SK-MEL-5 (cell line): ENCODE measurements around the gene KCNH1. TPM values are rescaled to one million over a fixed set of nuclear protein-coding genes. Genes with fewer than 3 reads are reported as not detected.

Source experiments
- DNase-seq: peaks from one replicate; pipeline ENCODE4 v3.0.0-alpha.2; 2016; ENCODE audit warnings: low read depth, low spot score
- in situ Hi-C: cut with HindIII; loops from 2 replicates; pipeline ENCODE4 v1.10.0; 2016; ENCODE audit warnings: low sequenced_read_pairs, high pct_unique_total_duplicates, low pct_unique_long_range_greater_than_20kb
- total RNA-seq: library from RNA; depleted of rRNA; stranded (reverse); fragments of >200 nt; shearing (Covaris generic); gene quantifications from 2 replicates; pipeline ENCODE4 v1.2.3, GENCODE V29; 2014

Gene KCNH1
- total RNA-seq, 1 experiment from 2014 or later, result 8.0 TPM

DNA sequence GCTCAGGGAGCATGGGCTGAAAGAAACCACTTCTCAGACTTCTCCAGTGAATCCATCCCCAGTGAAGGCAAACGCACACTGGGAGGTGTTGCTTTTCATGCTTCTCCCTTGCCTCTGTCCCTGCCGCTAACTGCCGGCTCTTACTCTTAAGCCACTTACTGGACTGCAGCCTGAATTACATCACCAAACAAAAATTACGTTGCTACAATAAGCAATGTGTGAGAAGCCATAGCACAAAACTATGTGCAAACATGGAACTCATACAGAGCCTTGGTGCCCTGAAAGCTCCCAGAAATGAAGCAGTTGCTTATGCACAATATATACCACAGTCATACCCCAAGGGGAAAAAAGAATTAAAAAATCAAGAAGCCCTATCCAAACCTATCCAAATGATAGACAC is 375.2 kb downstream of the KCNH1 start:
- no peak for DNase-seq
- in situ Hi-C loops, result no loop called here

DNA sequence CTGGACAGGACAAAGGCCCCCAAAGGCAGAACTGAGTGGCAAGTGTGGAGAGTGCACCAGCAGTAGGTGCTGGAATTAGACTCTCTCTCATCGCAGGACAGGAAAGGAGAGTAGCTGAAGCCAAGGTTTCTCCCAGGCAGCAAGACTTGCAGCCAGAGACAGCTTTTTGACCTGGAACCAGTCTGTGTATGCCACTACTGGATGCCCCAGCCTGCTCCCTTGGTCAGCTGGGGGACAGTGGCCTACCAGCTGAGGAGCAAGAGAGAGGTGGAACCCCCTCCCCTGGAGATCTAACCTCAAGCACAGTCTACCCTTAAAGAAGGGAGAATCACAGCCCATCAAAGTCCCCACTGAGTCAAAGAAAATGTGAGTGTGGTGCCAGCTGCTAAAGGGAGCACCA is 375.7 kb downstream of the KCNH1 start:
- in situ Hi-C loops, result no loop called here
- DNase-seq, result no peak

GRCh38 chr1:210757677-210758076 is 376.3 kb downstream of the KCNH1 start:
- in situ Hi-C loops, result no loop called here
- DNase-seq, result no peak

DNA sequence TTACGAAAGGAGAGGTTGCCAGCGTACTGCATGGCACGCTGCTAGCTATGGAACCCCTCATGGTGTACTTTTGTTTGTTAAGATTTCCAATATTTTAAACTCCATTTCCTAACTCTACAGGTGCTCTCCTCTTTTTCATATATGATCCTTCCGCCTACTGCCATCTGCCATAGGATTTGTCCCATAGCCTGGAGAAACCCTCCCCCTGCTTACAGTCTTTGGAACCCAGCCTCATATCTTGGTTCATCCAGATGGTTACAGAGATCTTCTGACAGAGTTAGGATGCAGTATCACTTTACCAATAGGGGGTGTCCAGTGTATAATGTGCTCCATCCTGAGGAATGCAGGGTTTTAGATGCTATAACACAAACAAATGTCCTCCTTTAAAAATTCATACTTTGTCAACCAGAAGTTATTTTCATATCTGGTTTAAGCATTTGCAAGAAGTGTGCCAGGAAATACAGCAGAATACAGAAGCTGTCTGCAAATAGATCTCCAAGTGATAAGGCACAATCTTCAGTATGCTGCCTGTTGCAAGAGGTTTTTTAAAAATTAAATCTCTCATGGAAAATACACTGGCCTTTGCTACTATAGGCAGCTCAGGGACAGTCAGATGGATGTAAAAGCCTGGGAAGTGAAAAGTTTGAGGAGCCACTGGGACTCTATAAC is 377.8 kb downstream of the KCNH1 start:
- in situ Hi-C loops, result no loop called here
- no peak for DNase-seq

DNA sequence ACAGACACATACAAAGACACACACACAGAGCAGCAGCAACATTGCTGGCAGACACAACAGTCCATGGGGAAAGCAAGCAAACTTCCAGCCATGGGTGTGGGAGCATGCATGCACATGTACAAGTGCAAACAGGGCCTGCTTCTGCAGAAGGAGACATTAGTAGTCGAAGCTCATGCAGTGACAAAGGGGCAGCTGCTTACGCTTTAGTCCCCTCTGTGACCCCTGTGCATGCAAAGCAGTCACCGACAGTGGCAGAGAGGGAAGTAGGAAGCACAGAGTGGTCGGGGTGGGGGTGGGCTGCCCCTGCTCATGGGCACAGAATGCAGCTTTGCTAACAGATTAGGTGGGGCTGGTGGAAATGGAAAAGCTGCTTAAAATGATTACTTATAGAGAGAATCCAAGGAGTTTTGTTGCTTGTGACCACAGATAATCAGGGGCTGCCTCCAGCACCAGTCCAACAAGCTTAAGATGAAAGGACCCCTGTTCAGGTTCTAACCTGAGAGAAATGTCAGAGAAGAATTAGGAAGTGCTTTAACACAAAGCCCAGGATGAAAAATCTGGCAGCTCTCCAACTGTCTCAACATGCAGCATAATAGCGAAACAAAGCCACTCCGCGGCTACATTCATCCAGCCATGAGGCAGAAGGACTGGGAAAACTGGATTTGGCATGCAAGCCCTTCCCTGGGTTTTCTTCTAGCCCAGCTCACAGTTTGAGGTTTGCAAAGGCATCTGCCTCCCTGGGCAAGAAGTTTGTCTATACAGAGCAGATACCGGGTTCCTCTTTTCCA is 378.9 kb downstream of the KCNH1 start:
- in situ Hi-C loops, result no loop called here
- no peak for DNase-seq

DNA sequence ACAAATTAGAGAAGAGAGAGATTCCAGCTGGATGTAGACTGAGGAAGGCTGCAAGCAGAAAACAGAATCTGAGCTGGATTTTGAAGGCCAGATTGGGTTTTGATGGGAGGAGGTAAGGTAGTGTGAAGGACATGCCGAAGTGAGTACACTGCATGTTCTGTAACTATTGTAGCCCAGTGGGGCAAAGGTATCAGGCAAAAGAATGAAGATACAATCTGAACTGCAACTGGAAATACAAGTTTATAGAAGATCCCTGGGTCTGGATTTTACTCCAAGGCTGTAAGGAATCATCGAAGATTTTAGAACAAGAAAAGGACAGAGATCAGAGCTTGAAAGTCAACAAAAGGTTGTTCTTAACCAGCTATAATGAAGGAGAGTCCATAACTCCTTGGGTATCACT is 382.0 kb downstream of the KCNH1 start:
- in situ Hi-C loops, result no loop called here
- no peak for DNase-seq

GRCh38 chr1:210750468-210750867 is 383.5 kb downstream of the KCNH1 start:
- in situ Hi-C loops, result no loop called here
- DNase-seq, result no peak

DNA sequence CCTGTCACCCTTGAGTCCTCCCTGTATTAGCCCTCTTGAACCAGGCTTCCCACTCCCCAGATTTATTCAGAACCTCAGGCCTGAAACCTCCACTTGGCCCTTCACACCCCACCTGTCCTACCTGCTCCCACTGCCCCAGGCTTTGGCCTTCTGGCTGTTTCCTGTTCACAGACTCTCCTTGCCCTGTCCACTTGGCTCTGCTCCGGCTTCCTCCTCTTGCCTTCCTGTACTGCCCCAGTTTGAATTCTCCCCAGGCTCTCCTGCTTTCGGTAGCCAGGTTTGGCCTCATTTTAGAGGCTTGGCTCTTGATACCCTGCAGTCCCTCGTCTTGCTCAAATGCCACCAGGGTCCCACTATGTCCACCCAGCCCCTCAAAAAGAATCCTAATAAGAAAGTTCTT is 385.2 kb downstream of the KCNH1 start:
- DNase-seq, result no peak
- in situ Hi-C loops, result no loop called here

DNA sequence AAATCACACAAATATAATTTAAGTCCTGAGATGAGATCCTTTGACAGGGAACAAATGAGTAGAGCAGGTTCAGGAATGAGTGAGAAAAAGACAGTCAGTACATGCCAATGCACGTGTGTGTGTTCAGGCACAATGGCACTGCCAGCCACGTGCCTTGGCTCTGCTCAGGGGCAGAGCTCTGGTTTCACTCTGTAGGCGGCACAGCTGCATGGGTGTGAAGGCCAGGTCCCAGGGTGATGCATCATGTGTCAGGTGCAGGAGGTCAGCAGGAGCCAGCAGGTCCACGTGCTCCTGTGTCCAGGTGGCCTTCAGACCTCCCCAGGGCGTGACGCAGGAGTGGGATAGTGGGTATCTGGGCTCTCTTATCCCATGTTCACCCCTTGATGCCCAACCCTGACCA is 386.1 kb downstream of the KCNH1 start:
- DNase-seq, result no peak

DNA sequence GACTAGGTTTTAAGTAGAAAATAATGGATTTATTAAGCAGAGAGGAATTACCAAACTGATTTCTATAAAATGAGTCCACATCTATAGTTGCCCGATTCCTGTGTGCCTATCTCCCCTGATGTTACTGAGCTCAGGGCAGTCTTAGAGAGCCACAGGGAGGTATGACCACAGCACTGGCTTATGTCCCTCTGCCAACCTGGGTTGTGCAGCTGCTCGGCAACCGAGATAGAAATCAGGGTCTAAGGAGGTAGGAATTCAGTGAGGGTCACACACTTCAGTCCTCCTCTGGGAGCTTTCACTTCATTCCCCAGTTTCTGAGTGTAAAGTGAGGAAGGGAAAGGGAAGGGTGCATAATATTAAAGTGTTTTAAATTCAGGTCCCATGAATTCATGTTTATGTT is 386.8 kb downstream of the KCNH1 start:
- in situ Hi-C loops, result no loop called here
- DNase-seq, result no peak

More for the DNA sequence above, 386.1 kb downstream of the KCNH1 start:
- in situ Hi-C loops, result no loop called here

DNA sequence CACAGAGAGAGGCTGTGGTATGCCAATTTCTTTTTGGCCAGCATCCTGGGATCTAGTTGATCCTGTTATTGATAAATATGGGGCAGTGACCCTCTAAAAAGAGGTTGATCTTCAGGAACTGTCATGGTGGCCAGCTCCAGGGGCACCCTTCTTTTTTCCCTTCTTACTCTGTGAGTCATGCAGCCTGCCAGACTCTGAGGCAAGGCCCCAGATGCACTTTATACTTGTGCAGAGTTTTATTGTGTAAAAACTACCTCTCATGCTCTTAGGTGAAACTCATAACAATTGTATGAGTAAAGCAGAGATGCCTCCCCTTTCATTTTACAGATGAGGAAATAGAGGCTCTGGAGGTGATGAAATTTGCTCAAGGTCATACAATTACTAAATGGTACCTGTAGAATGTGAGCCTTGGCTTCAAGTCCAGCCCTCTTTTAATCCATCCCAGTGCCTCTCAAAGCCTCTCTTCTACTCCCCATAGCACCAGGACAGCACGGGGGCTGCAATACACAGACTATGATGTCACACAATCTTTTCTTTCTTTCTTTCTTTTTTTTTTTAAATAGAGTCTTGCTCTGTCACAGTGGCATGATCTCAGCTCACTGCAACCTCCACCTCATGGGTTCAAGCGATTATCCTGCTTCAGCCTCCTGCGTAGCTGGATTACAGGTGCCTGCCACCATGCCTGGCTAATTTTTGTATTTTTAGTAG is 387.8 kb downstream of the KCNH1 start:
- no peak for DNase-seq
- in situ Hi-C loops, result no loop called here

GRCh38 chr1:210743038-210743437 is 390.9 kb downstream of the KCNH1 start:
- peak; percentile 40 for DNase-seq
- in situ Hi-C loops, result no loop called here

- in situ Hi-C loops, result no loop called here
- no peak for DNase-seq
Observed at GRCh38 chr1:210741564-210741963, 392.4 kb downstream of the KCNH1 start.

- in situ Hi-C loops, result no loop called here
- no peak for DNase-seq
Observed at GRCh38 chr1:210739627-210740026, 394.3 kb downstream of the KCNH1 start.

GRCh38 chr1:210738256-210738655 is 395.7 kb downstream of the KCNH1 start:
- no peak for DNase-seq
- in situ Hi-C loops, result no loop called here

DNA sequence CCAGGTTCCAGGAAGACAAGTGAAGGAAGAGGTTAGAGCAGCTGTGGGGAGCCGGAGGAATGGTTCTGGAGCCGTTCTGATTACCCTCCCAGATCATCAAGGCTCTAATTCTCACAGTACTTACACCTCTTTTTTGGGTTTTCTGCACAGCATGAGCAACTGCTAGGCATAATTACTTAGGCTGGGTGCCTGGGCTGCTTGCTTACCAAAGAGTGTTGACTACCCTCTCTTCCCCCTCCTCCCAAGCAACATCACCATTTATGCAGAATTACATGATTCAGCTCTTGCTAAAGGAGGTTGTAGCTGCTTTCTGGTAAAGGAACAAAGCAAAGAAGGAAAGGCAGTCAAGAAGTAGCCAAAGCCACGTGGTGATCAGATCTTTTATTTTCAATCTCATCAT is 397.2 kb downstream of the KCNH1 start:
- no peak for DNase-seq
- in situ Hi-C loops, result no loop called here

GRCh38 chr1:210731597-210731996 is 402.4 kb downstream of the KCNH1 start:
- in situ Hi-C loops, result no loop called here
- no peak for DNase-seq

DNA sequence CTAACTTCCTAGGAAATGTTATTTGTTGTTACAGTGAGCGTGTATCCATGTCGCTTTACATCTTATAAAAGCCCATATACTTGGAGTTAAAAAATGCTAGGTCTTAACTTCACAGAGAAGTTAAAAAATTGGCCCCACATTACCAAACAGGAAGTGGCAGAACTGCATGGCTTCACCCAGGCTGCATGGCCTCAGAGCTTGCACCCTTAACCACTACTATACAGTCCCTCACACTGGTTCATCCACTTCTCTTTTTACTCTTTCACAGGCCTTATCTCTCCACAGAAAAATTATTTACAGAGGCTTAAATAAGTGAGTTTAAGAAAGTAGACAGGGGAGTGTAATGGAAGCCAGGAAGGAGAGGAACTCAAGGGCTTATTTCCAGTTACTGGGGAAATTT is 402.8 kb downstream of the KCNH1 start:
- no peak for DNase-seq
- in situ Hi-C loops, result no loop called here

- in situ Hi-C loops, result no loop called here
- no peak for DNase-seq
Observed at GRCh38 chr1:210730023-210730422, 403.9 kb downstream of the KCNH1 start.
